Loucy (cell line): Measurements from ENCODE around the gene OR56A4.

Experiments used
- H2AFZ ChIP-seq: fragments of 200-600 bp; sonication (generic); 2 replicates; pipeline ENCODE4 v1.6.0; 2016; ENCODE audit warnings: antibody characterized with exemption, mild to moderate bottlenecking, low read length, moderate library complexity
- H3F3A ChIP-seq: fragments of 200-600 bp; 2 replicates; pipeline ENCODE4 v1.6.0; 2016; ENCODE audit warnings: antibody characterized with exemption, low read depth, mild to moderate bottlenecking
- H3K27me3 ChIP-seq: fragments of 200-600 bp; sonication (generic); 2 replicates; pipeline ENCODE4 v1.6.1; 2014; ENCODE audit warnings: low read length, mild to moderate bottlenecking; ENCODE audit not compliant: insufficient read depth, poor library complexity, severe bottlenecking
- H3K36me3 ChIP-seq: fragments of 200-600 bp; sonication (generic); 2 replicates; pipeline ENCODE4 v1.6.1; 2016; ENCODE audit warnings: low read length; ENCODE audit not compliant: insufficient read depth
- H3K4me1 ChIP-seq: fragments of 200-600 bp; sonication (generic); 2 replicates; pipeline ENCODE4 v1.5.1; 2014; ENCODE audit warnings: low read length, mild to moderate bottlenecking; ENCODE audit not compliant: insufficient read depth, poor library complexity, severe bottlenecking
- H3K4me2 ChIP-seq: fragments of 200-600 bp; sonication (generic); 2 replicates; pipeline ENCODE4 v1.6.0; 2014; ENCODE audit warnings: antibody characterized with exemption, low read length, low read depth, mild to moderate bottlenecking; ENCODE audit not compliant: poor library complexity, severe bottlenecking
- H3K4me3 ChIP-seq: fragments of 200-600 bp; sonication (generic); 2 replicates; pipeline ENCODE4 v1.5.1; 2014; ENCODE audit warnings: low read length, mild to moderate bottlenecking, mixed read lengths; ENCODE audit not compliant: poor library complexity, severe bottlenecking
- H3K79me2 ChIP-seq: fragments of 200-600 bp; sonication (generic); 2 replicates; pipeline ENCODE4 v1.6.1; 2014; ENCODE audit warnings: low read length; ENCODE audit not compliant: insufficient read depth
- H3K9ac ChIP-seq: fragments of 200-600 bp; sonication (generic); 2 replicates; pipeline ENCODE4 v1.6.0; 2014; ENCODE audit warnings: mild to moderate bottlenecking, low read depth, low read length, moderate library complexity; ENCODE audit not compliant: poor library complexity, severe bottlenecking
- H3K9me2 ChIP-seq: fragments of 200-600 bp; sonication (generic); replicated peaks from 2 replicates; pipeline ENCODE4 v1.6.1; 2016; ENCODE audit warnings: low read depth, low read length, mixed read lengths
- H3K9me3 ChIP-seq: fragments of 200-600 bp; sonication (generic); 2 replicates; pipeline ENCODE4 v1.6.1; 2014; ENCODE audit warnings: mild to moderate bottlenecking, antibody characterized with exemption, low read length, low read depth; ENCODE audit not compliant: insufficient read depth
- H4K20me1 ChIP-seq: fragments of 200-600 bp; sonication (generic); 2 replicates; pipeline ENCODE4 v1.6.0; 2014; ENCODE audit warnings: antibody characterized with exemption, low read length, mild to moderate bottlenecking; ENCODE audit not compliant: insufficient read depth, poor library complexity, severe bottlenecking
- EZH2phosphoT487 ChIP-seq: fragments of 200-600 bp; IDR thresholded peaks from 2 replicates; pipeline ENCODE4 v1.6.1; 2018; ENCODE audit warnings: antibody characterized with exemption, mild to moderate bottlenecking, moderate library complexity, borderline replicate concordance
- TF ChIP-seq, protein P1 (sequence below): fragments of 200-600 bp; sonication (generic); conservative IDR thresholded peaks from 2 replicates; pipeline ENCODE4 v1.5.1; 2014; ENCODE audit warnings: mild to moderate bottlenecking, antibody characterized with exemption, low read length

The OR56A4 gene

DNA sequence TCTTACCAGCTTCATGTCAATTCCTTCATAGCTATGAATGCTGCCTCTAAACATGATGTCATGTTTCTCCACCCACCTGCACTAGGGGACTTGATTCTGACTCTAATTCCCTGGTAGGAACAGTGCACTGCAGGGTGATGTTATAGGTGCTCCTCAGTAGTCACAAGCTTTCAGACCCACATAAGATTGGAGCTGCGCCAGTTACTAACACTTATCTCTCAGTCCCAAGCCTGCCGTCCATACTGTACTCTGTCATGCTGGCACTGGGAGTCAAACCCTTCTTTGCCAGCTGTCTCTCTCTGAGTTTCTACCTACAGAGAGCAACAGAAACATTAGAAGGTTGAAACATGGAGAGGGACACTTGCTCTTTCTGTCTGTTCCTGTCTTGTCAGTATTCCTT, 18.3 kb upstream of the OR56A4 start:
- no peaks in the 10 kb centered on the region for H3K27me3 ChIP-seq
- H3F3A ChIP-seq, result no peaks in the 10 kb centered on the region
- H3K4me1 ChIP-seq, result no peaks in the 10 kb centered on the region
- H2AFZ ChIP-seq, result no peak overlapping the region
- H3K36me3 ChIP-seq, result no peaks in the 10 kb centered on the region
- no peaks in the 10 kb centered on the region for H3K79me2 ChIP-seq
- H3K9me2 ChIP-seq, result no peaks in the 10 kb centered on the region
- TF ChIP-seq, protein P1, sequence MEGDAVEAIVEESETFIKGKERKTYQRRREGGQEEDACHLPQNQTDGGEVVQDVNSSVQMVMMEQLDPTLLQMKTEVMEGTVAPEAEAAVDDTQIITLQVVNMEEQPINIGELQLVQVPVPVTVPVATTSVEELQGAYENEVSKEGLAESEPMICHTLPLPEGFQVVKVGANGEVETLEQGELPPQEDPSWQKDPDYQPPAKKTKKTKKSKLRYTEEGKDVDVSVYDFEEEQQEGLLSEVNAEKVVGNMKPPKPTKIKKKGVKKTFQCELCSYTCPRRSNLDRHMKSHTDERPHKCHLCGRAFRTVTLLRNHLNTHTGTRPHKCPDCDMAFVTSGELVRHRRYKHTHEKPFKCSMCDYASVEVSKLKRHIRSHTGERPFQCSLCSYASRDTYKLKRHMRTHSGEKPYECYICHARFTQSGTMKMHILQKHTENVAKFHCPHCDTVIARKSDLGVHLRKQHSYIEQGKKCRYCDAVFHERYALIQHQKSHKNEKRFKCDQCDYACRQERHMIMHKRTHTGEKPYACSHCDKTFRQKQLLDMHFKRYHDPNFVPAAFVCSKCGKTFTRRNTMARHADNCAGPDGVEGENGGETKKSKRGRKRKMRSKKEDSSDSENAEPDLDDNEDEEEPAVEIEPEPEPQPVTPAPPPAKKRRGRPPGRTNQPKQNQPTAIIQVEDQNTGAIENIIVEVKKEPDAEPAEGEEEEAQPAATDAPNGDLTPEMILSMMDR, result no peak
- no peak for TF ChIP-seq EZH2phosphoT487
- H3K4me3 ChIP-seq, result no peak overlapping the region
- no peaks in the 10 kb centered on the region for H3K9me3 ChIP-seq
- H3K4me2 ChIP-seq, result no peak overlapping the region
- no peak overlapping the region for H3K9ac ChIP-seq
- no peaks in the 10 kb centered on the region for H4K20me1 ChIP-seq

DNA sequence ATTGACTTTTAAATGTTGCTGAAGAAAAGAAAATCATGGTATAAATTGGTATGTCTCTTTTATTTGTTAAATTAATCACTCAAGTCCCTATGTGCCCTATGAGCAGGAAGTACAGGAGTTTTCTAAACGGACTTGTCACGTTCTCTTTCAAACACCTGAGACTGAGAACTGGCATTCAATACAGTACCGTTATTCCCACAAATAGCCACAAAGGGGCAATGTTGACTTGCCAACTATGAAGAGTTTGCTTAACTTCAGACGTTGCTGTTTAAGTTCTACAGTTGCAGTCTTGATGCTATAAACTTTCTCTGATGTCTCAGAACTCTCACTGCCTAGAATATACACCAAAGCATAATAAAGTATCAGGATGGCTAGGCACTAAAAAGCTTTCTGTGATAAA, 16.2 kb upstream of the OR56A4 start:
- H4K20me1 ChIP-seq, result no peaks in the 10 kb centered on the region
- H3F3A ChIP-seq, result no peaks in the 10 kb centered on the region
- no peak overlapping the region for H3K9ac ChIP-seq
- no peak overlapping the region for H3K4me2 ChIP-seq
- H3K4me3 ChIP-seq, result no peak overlapping the region
- no peaks in the 10 kb centered on the region for H3K9me3 ChIP-seq
- TF ChIP-seq, protein P1, result peak; percentile 75
- TF ChIP-seq EZH2phosphoT487, result no peak
- H3K27me3 ChIP-seq, result no peaks in the 10 kb centered on the region
- H3K79me2 ChIP-seq, result no peaks in the 10 kb centered on the region
- no peaks in the 10 kb centered on the region for H3K36me3 ChIP-seq
- no peaks in the 10 kb centered on the region for H3K4me1 ChIP-seq
- H2AFZ ChIP-seq, result no peak overlapping the region
- H3K9me2 ChIP-seq, result no peaks in the 10 kb centered on the region

GRCh38 chr11:6013042-6013441, 6.3 kb upstream of the OR56A4 start:
- no peak for TF ChIP-seq EZH2phosphoT487
- TF ChIP-seq, protein P1, result no peak
- H3K9ac ChIP-seq, result no peak overlapping the region
- H3K36me3 ChIP-seq, result no peaks in the 10 kb centered on the region
- no peak overlapping the region for H3K4me2 ChIP-seq
- H3K79me2 ChIP-seq, result no peaks in the 10 kb centered on the region
- H3K9me3 ChIP-seq, result no peaks in the 10 kb centered on the region
- no peaks in the 10 kb centered on the region for H3F3A ChIP-seq
- no peaks in the 10 kb centered on the region for H3K27me3 ChIP-seq
- H3K4me1 ChIP-seq, result no peaks in the 10 kb centered on the region
- H2AFZ ChIP-seq, result no peak overlapping the region
- H3K9me2 ChIP-seq, result no peaks in the 10 kb centered on the region
- H4K20me1 ChIP-seq, result no peaks in the 10 kb centered on the region
- H3K4me3 ChIP-seq, result no peak overlapping the region
